Measurements from ENCODE around the gene FICD.

The FICD gene

DNA sequence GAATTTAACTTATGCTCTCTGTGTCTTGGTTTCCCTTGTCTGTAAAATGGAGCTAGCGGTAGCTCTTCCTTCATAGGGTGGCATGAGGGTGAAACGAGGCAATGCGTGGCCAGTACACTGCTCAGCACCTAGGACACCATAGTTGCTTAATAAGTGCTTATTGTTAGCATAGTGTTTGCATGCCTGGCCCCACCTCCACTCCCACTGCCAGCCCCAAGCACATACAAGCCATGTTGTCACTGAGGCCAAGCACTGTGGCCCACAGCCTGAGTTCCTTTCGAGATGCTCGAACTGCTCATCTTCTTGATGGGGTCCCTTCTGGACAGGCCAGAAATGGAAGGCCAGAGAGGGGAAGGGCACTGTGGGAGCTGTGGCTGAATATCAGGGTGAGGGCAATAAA lies 839 bp downstream of the FICD start:
- H3K4me3 ChIP-seq (replicated peaks; ENCODE audit: insufficient read depth, low read length) = peak overlapping the region; percentile 98
- peak in 1 of 2 experiments; percentile 21 for DNase-seq (ENCODE audit: low read depth in 1 of 2, low spot score in 1 of 2)
- no peaks in the 10 kb centered on the region for H3K27me3 ChIP-seq (ENCODE audit: insufficient read depth, poor library complexity, severe bottlenecking)
- TF ChIP-seq, protein P1, sequence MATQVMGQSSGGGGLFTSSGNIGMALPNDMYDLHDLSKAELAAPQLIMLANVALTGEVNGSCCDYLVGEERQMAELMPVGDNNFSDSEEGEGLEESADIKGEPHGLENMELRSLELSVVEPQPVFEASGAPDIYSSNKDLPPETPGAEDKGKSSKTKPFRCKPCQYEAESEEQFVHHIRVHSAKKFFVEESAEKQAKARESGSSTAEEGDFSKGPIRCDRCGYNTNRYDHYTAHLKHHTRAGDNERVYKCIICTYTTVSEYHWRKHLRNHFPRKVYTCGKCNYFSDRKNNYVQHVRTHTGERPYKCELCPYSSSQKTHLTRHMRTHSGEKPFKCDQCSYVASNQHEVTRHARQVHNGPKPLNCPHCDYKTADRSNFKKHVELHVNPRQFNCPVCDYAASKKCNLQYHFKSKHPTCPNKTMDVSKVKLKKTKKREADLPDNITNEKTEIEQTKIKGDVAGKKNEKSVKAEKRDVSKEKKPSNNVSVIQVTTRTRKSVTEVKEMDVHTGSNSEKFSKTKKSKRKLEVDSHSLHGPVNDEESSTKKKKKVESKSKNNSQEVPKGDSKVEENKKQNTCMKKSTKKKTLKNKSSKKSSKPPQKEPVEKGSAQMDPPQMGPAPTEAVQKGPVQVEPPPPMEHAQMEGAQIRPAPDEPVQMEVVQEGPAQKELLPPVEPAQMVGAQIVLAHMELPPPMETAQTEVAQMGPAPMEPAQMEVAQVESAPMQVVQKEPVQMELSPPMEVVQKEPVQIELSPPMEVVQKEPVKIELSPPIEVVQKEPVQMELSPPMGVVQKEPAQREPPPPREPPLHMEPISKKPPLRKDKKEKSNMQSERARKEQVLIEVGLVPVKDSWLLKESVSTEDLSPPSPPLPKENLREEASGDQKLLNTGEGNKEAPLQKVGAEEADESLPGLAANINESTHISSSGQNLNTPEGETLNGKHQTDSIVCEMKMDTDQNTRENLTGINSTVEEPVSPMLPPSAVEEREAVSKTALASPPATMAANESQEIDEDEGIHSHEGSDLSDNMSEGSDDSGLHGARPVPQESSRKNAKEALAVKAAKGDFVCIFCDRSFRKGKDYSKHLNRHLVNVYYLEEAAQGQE (IDR thresholded peaks at IDR 0.05; ENCODE audit: insufficient replicate concordance, low read depth) = no peak
- TF ChIP-seq CTCF (IDR thresholded peaks at IDR 0.05; ENCODE audit: insufficient read depth, low read length) (no peak), SPI1 (IDR thresholded peaks at IDR 0.05; ENCODE audit: borderline replicate concordance, low read depth) (no peak), POLR2AphosphoS5 (IDR thresholded peaks at IDR 0.05; ENCODE audit: low read depth) (no peak), GABPA (IDR thresholded peaks at IDR 0.05; ENCODE audit: low read depth) (no peak)
- H3K27ac ChIP-seq (replicated peaks) = peak overlapping the region; percentile 67

- TF ChIP-seq SPI1 (IDR thresholded peaks at IDR 0.05; ENCODE audit: borderline replicate concordance, low read depth) = no peak
- TF ChIP-seq GABPA (IDR thresholded peaks at IDR 0.05; ENCODE audit: low read depth) = no peak
- no peak; the same call in 1 of the 2 replicates for TF ChIP-seq POLR2AphosphoS5 (IDR thresholded peaks at IDR 0.05; ENCODE audit: low read depth)
- TF ChIP-seq, protein P1 (IDR thresholded peaks at IDR 0.05; ENCODE audit: insufficient replicate concordance, low read depth) = no peak
- no peak for TF ChIP-seq CTCF (IDR thresholded peaks at IDR 0.05; ENCODE audit: insufficient read depth, low read length)
- no peaks in the 10 kb centered on the region for H3K27me3 ChIP-seq (ENCODE audit: insufficient read depth, poor library complexity, severe bottlenecking)
- H3K27ac ChIP-seq (replicated peaks) = no peak overlapping the region
- DNase-seq (ENCODE audit: low read depth in 1 of 2, low spot score in 1 of 2) = no peak
- no peak overlapping the region for H3K4me3 ChIP-seq (replicated peaks; ENCODE audit: insufficient read depth, low read length)
Observed at GRCh38 chr12:108516511-108517275, 1.6 kb downstream of the FICD start.

GRCh38 chr12:108517288-108518100 lies 2.4 kb downstream of the FICD start:
- Histone ChIP-seq H3K27me3 (ENCODE audit: insufficient read depth, poor library complexity, severe bottlenecking) (no peaks in the 10 kb centered on the region), H3K4me3 (replicated peaks; ENCODE audit: insufficient read depth, low read length) (no peak overlapping the region), H3K27ac (replicated peaks) (no peak overlapping the region)
- DNase-seq (ENCODE audit: low read depth in 1 of 2, low spot score in 1 of 2) = no peak
- TF ChIP-seq SPI1 (IDR thresholded peaks at IDR 0.05; ENCODE audit: borderline replicate concordance, low read depth) = no peak
- TF ChIP-seq POLR2AphosphoS5 (IDR thresholded peaks at IDR 0.05; ENCODE audit: low read depth) = peak; percentile 13; the same call in 1 of the 2 replicates
- TF ChIP-seq GABPA (IDR thresholded peaks at IDR 0.05; ENCODE audit: low read depth) = no peak
- TF ChIP-seq CTCF (IDR thresholded peaks at IDR 0.05; ENCODE audit: insufficient read depth, low read length) = no peak
- TF ChIP-seq, protein P1 (IDR thresholded peaks at IDR 0.05; ENCODE audit: insufficient replicate concordance, low read depth) = no peak
